ENCODE results near the gene DMD.

DMD gene

GRCh38 chrX:32929040-32929439 lies 282.3 kb downstream of the DMD start:
- no peak for TF ChIP-seq CTCF (IDR thresholded peaks at IDR 0.05; ENCODE audit: low read depth, low read length)
- H3K4me3 ChIP-seq (replicated peaks in 1 of 2; ENCODE audit: low read depth in 2 of 2, low read length in 2 of 2), result no peak overlapping the region
- DNase-seq (ENCODE audit: low read depth in 2 of 2), result no peak

- DNase-seq (ENCODE audit: low read depth in 2 of 2), result no peak
- no peak overlapping the region for H3K4me3 ChIP-seq (replicated peaks in 1 of 2; ENCODE audit: low read depth in 2 of 2, low read length in 2 of 2)
- TF ChIP-seq CTCF (IDR thresholded peaks at IDR 0.05; ENCODE audit: low read depth, low read length), result no peak
Observed at GRCh38 chrX:32896088-32896487, 315.3 kb downstream of the DMD start.

DNA sequence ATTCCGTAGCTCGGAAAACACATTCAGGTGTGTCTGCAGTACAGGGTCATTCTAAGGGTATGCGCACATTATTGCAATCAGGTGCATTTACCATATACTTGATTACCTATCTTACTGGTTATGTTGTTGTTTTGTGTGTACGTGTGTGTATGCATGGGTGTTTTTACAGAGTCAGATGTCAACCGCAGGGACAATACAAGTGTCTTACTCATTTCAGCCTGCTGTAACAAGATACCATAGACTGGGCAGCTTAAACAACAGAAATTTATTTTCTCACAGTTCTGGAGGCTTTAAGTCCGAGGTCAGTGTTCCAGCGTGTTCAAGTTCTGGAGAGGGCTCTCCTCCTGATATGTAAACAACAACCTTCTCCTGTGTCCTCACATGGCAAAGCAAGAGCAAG lies 316.7 kb downstream of the DMD start:
- DNase-seq (ENCODE audit: low read depth in 2 of 2), result no peak
- TF ChIP-seq CTCF (IDR thresholded peaks at IDR 0.05; ENCODE audit: low read depth, low read length), result no peak
- no peak overlapping the region for H3K4me3 ChIP-seq (replicated peaks in 1 of 2; ENCODE audit: low read depth in 2 of 2, low read length in 2 of 2)

GRCh38 chrX:32893751-32894150 lies 317.6 kb downstream of the DMD start:
- H3K4me3 ChIP-seq (replicated peaks in 1 of 2; ENCODE audit: low read depth in 2 of 2, low read length in 2 of 2), result no peak overlapping the region
- no peak for TF ChIP-seq CTCF (IDR thresholded peaks at IDR 0.05; ENCODE audit: low read depth, low read length)
- no peak for DNase-seq (ENCODE audit: low read depth in 2 of 2)

DNA sequence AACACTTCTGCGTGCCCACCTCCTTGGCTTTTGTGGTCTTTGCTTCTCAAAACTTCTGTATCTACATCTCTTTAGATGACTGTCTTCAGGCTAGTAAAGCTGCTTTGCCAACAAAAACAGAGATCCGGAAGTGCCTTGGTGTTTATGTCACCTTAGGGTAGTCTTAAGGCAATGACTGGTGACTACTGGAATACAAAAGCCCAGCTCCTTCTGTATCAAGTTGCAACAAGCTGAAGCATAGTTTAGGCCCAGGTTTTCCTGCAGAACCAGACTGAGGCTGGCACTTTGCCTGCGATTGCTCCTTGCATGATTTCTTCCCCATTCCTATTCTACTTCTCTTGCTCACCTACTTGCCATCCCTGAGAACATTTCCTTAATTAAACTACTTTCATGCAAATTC lies 333.8 kb downstream of the DMD start:
- no peak for TF ChIP-seq CTCF (IDR thresholded peaks at IDR 0.05; ENCODE audit: low read depth, low read length)
- H3K4me3 ChIP-seq (replicated peaks in 1 of 2; ENCODE audit: low read depth in 2 of 2, low read length in 2 of 2), result no peak overlapping the region
- DNase-seq (ENCODE audit: low read depth in 2 of 2), result peak; percentile 6 to 73

GRCh38 chrX:32874839-32875238 lies 336.5 kb downstream of the DMD start:
- TF ChIP-seq CTCF (IDR thresholded peaks at IDR 0.05; ENCODE audit: low read depth, low read length), result no peak
- DNase-seq (ENCODE audit: low read depth in 2 of 2), result no peak
- H3K4me3 ChIP-seq (replicated peaks in 1 of 2; ENCODE audit: low read depth in 2 of 2, low read length in 2 of 2), result no peak overlapping the region

- H3K4me3 ChIP-seq (replicated peaks in 1 of 2; ENCODE audit: low read depth in 2 of 2, low read length in 2 of 2), result no peak overlapping the region
- DNase-seq (ENCODE audit: low read depth in 2 of 2), result no peak
- no peak for TF ChIP-seq CTCF (IDR thresholded peaks at IDR 0.05; ENCODE audit: low read depth, low read length)
Observed at GRCh38 chrX:32873786-32874185, 337.6 kb downstream of the DMD start.
